Measurements from ENCODE around the gene ZNF768.
"Not testable (repeated sequence)": the region's sequence is repeated elsewhere in the genome, so short reads cannot be mapped to it uniquely, and the experiment has no call there.

ZNF768 gene

DNA sequence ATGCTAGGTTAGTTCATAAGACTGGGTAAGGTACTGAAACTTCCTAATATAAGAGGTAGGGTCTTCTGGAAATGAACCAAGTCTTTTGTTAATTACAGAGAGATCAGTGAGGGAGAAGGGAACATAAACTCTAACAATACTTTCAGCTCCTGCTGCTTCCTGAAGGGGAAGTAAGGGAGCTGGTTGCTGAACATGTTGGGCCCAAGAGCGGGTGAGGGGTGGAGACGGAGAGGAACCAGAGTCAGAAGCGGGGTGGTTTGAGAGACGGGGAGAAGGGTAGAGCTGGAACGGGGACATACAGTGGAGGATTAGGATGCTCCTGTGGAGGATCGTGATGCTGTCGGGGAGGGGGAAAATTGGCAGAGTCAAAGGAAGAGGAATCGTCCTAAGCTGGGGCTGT lies 19.7 kb upstream of the ZNF768 start:
- H3K27me3 Mint-ChIP-seq: no peaks in the 10 kb centered on the region
- H3K27ac Mint-ChIP-seq: no peak overlapping the region
- intact Hi-C loops (cut with micrococcal nuclease): no loop called here
- H3K4me1 Mint-ChIP-seq (ENCODE audit: low read depth): peaks cover 31% of the 10 kb centered on the region
- no peaks in the 10 kb centered on the region for H3K36me3 Mint-ChIP-seq (ENCODE audit: low read depth)
- H3K4me3 Mint-ChIP-seq: peak overlapping the region; percentile 68
- H3K9me3 Mint-ChIP-seq: no peaks in the 10 kb centered on the region

DNA sequence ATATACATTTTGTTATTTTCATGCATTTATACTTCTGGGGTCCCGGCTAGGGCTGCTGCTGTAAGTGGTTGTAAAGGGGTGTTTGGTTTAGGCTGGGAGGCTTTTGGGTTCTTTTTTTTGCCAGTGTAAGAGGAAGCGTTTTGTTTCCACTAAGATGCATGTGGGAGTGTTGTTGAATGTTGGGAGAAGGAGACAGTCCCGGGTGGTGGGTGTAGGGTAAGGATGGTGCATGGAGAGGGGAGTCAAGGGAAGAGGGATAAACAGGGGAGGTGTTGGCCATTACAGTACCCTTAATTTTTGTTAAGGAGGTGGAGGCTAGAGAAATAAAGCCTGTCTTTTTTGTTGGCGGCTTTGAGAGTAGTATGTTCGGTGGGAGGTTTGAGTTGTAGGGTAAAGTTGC lies 16.7 kb upstream of the ZNF768 start:
- Mint-ChIP-seq H3K4me1 (ENCODE audit: low read depth) (peaks cover 38% of the 10 kb centered on the region), H3K4me3 (no peak overlapping the region), H3K9me3 (no peaks in the 10 kb centered on the region), H3K27me3 (no peaks in the 10 kb centered on the region), H3K27ac (no peak overlapping the region), H3K36me3 (ENCODE audit: low read depth) (peaks cover 6% of the 10 kb centered on the region)
- intact Hi-C loops (cut with micrococcal nuclease): no loop called here

DNA sequence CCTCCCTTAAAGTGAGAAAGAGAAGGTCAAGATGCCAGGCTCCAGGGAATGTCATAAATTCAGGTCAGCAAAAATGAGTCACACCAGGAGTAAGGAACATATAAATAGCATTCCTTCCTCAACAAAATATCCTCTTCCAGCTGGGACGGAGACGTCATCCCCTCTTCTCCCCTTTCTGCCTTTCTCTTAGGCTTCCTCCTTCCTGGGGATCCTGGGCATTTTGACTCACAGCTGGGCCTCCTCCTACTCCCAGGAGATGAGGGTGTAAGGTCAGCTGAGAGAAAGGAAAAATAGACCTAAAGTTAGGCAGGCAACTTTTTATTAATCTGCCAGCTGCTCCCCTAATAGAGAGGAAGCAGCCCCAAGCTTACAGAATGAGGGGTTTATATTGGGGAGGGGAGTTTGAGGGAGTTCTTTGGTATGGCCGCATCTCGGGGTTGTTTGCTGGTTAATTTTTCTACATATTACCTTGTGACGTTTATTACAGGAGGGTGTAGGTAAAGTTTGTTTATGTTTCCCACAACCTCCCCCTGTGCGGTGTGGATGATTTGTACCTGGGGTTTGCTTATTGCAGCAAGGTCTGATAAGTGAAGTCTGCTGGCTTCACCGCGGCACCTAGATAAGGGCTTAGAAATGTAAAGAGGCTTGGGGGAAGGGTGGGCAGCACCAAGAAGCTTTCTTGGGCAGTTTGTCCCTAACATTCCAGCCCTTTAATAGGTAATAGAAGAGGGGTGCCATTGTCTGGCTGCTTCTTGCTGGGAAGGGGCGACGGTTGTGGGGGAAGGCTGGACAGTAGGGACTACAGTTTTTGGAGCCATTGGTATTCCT lies 15.3 kb upstream of the ZNF768 start:
- Mint-ChIP-seq H3K9me3 (no peaks in the 10 kb centered on the region), H3K27ac (no peak overlapping the region), H3K27me3 (no peaks in the 10 kb centered on the region), H3K4me1 (ENCODE audit: low read depth) (peaks cover 36% of the 10 kb centered on the region), H3K4me3 (no peak overlapping the region), H3K36me3 (ENCODE audit: low read depth) (peaks cover 19% of the 10 kb centered on the region)
- intact Hi-C loops (cut with micrococcal nuclease): no loop called here

DNA sequence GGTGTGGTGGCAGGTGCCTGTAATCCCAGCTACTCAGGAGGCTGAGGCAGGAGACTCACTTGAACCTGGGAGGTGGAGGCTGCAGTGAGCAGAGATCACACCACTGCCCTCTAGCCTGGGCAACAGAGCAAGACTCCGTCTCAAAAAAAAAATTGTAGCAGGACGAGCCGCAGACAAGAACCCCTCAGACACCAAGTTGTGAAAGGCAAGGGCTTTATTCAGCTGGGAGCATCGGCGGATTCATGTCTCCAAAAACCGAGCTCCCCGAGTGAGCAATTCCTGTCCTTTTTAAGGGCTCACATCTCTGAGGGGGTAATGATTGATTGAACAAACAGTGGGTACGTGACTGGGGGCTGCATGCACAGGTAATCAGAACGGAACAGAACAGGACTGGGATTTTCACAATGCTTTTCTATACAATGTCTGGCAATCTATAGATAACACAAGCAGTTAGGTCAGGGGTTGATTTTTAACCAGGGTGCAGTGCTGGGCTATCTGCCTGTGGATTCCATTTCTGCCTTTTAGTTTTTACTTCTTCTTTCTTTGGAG lies 14.6 kb upstream of the ZNF768 start:
- Mint-ChIP-seq H3K4me1 (ENCODE audit: low read depth) (peaks cover 36% of the 10 kb centered on the region), H3K36me3 (ENCODE audit: low read depth) (peaks cover 19% of the 10 kb centered on the region)
- H3K4me3 Mint-ChIP-seq; H3K27ac Mint-ChIP-seq; intact Hi-C loops (cut with micrococcal nuclease); H3K27me3 Mint-ChIP-seq; H3K9me3 Mint-ChIP-seq: not testable (repeated sequence)

DNA sequence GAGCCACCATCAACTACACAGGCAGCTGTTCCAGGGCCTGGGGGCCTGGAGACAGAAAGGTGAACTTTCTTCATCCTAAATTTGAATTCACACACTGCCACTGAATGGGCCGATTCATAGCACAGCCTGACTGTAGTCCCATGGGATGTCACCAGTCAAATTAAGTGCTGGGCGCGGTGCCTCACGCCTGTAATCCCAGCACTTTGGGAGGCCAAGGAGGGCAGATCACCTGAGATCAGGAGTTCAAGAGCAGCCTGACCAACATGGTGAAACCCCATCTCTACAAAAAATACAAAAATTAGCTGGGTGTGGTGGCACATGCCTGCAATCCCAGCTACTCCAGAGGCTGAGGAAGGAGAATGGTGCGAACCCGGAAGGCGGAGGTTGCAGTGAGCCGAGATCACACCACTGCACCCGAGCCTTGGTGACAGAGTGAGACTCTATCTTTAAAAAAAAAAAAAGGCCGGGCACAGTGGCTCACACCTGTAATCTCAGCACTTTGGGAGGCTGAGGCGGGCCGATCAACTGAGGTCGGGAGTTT lies 13.7 kb upstream of the ZNF768 start:
- H3K4me1 Mint-ChIP-seq (ENCODE audit: low read depth): peaks cover 37% of the 10 kb centered on the region
- H3K27me3 Mint-ChIP-seq; H3K9me3 Mint-ChIP-seq; intact Hi-C loops (cut with micrococcal nuclease); H3K4me3 Mint-ChIP-seq; H3K27ac Mint-ChIP-seq: not testable (repeated sequence)
- H3K36me3 Mint-ChIP-seq (ENCODE audit: low read depth): peaks cover 23% of the 10 kb centered on the region

DNA sequence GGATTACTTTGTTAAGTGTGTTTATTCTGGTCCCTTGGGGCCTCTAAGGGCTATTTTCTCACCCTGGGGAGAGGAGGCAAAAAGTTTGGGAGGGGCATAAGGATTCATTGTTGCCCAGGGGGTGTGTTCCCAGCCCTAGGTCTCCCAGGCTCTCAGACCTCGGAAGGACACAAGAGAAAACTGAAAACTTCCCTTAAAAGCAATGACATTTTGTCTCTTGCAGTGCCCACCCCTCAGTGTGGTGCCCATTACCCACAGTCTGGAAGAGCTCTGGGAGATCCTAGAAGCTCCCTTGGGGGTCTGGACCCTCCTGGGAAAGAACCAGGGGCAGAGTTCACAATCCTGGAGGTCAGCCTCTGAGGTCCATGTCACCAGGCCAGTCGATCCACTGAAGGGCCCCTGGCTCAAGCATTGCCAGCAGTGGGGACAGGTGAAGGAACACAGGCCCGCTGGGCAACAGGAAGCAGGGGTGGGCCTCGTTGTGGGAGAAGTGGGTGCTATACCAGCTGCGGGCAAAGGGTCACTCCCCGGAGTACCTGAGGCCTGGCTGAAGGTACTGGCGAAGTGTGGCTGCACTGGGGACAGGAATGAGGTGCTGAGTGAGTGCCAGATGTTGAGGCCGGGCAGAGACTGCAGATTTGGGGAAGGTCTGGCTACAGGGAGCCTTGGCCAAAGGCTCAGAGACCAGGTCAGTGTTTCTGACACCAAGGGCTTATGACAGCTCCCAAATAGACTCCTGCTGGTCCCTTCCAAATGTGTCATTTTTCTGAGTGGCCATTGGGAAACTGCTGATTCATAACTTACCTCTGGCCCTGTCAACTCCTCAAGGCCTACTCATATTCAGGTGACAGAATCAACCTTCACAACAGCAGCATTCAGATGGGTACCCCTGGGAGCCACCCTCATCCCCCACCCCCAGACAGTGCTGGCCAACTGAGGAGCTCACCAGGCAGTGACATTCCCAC lies 12.9 kb upstream of the ZNF768 start:
- peak overlapping the region; percentile 12 for H3K27ac Mint-ChIP-seq
- intact Hi-C loops (cut with micrococcal nuclease): no loop called here

DNA sequence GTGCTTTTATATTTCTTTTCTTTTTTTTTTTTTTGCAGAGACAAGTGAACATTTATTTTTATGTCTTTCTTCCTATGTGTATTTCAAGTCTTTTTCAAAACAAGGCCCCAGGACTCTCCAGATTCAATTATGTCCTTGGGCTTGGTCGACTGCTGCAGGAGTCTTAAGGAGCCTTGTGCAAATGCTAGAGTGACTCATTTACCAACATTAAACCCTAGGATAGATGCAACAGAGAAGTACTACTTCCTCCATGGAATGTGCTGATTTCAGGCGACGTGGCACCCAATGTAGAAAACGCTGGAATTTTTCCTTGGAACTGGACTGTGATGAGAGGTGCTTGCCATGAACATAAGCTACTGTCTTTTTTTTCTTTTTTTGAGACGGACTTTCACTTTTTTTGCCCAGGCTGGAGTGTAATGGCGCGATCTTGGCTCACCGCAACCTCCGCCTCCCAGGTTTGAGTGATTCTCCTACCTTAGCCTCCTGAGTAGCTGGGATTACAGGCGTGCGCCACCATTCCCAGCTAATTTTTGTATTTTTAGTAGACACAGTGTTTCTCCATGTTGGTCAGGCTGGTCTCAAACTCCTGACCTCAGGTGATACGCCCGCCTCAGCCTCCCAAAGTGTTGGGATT lies 10.1 kb upstream of the ZNF768 start:
- peak overlapping the region; percentile 87 for H3K4me3 Mint-ChIP-seq
- intact Hi-C loops (cut with micrococcal nuclease); H3K9me3 Mint-ChIP-seq; H3K27me3 Mint-ChIP-seq: not testable (repeated sequence)
- peaks cover 46% of the 10 kb centered on the region for H3K4me1 Mint-ChIP-seq (ENCODE audit: low read depth)
- peaks cover 51% of the 10 kb centered on the region for H3K36me3 Mint-ChIP-seq (ENCODE audit: low read depth)
- H3K27ac Mint-ChIP-seq: peak overlapping the region; percentile 90

More for the DNA sequence above, 12.9 kb upstream of the ZNF768 start:
- Mint-ChIP-seq H3K9me3 (no peaks in the 10 kb centered on the region), H3K4me3 (no peak overlapping the region), H3K27me3 (no peaks in the 10 kb centered on the region), H3K36me3 (ENCODE audit: low read depth) (peaks cover 31% of the 10 kb centered on the region), H3K4me1 (ENCODE audit: low read depth) (peaks cover 39% of the 10 kb centered on the region)

DNA sequence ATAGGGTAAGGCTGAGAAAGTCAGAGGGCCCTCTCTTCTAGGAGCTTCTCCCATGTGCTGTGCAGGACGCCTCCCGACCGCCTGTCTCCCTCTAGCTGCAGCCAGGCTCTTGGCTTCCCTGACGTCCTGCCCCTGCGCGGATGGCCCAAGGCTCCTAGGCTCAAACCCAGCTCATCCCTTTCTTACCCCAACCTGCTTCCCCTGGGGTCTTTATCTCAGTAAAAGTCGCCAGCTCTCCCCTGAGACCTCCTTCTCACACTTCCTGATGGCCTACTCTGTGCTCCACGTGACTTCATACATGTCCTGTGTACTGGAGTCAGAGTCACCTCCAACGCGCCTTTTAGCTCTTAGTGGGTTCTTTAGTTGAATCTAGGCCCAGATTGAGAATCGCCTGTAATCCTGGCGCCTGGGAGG lies 9.4 kb upstream of the ZNF768 start:
- H3K4me3 Mint-ChIP-seq: peak overlapping the region; percentile 87
- peaks cover 53% of the 10 kb centered on the region for H3K4me1 Mint-ChIP-seq (ENCODE audit: low read depth)
- H3K36me3 Mint-ChIP-seq (ENCODE audit: low read depth): peaks cover 58% of the 10 kb centered on the region
- no peaks in the 10 kb centered on the region for H3K9me3 Mint-ChIP-seq
- no peaks in the 10 kb centered on the region for H3K27me3 Mint-ChIP-seq
- H3K27ac Mint-ChIP-seq: peak overlapping the region; percentile 90
- intact Hi-C loops (cut with micrococcal nuclease): no loop called here

DNA sequence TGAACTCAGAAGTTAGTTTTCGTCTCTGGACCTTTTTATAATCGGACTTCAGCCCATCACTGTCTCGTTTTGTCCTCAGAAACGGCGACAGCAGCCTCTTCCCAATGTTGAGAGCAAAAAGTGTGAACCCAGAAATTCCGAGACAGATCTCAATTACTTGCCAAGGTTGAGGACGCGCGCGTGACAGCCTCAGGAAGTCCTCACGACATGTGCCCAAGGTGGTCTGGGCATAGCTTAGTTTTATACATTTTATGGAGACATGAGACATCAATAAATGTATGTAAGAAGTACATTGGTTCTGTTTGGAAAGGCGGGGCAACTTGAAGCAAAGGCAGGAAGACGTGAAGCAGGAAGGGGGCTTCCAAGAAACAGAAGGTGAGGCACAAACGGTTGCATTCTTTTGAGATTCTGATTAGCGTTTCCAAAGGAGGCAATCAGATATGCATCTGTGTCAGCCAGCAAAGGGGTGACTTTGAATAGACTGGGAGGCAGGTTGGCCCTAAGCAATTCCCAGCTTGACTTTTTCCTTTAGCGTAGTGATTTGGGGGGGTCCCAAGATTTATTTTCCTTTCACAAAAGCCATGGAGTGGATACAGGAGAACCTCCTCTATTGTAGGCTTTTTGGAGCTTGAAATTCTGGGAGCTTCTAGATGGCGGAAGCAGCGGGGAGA lies 8.9 kb upstream of the ZNF768 start:
- intact Hi-C loops (cut with micrococcal nuclease): no loop called here
- Mint-ChIP-seq H3K36me3 (ENCODE audit: low read depth) (peaks cover 64% of the 10 kb centered on the region), H3K9me3 (no peaks in the 10 kb centered on the region), H3K27me3 (no peaks in the 10 kb centered on the region), H3K4me1 (ENCODE audit: low read depth) (peaks cover 59% of the 10 kb centered on the region), H3K27ac (peak overlapping the region; percentile 90), H3K4me3 (peak overlapping the region; percentile 87)

DNA sequence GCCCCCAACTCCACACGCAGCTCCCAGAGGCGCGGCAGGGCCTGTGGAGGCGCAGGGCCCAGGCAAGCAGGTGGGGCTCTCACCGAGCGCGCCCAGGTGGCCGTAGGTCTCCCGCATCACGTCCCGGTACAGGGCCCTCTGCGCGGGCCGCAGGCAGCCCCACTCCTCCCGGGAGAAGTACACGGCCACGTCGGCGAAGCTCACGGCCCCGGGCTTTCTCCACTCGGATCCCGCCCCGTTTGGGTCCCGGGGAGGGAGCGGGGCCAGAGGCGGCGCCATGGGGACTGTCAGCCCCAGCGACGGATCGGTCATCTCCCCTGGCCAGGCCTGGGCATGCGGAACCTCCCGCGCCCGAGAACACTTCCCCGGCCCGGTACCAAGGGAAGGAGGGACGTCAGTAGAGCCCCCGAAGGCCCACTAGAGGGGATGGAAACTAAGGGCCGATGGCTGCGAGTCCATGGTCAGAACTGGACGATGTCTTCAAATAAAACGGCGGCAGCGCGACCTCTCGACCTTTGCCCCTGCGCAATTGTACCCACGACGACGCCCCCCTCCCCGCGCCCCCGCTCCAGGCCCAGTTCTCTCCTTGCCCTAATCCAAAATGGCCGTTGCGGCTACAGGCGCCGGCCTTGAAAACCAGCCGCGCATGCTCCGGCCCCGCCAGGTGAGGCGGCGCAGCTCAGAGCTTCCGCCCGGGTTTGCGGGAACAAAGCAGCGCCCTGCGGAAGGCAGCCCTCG lies 8.2 kb upstream of the ZNF768 start, which contains the start of gene ZNF747:
Gene ZNF747, minus strand, starts transcription at position 491 of the 738 bp plus-strand sequence. Its CDS starts 179 bp downstream, at position 312.
- Mint-ChIP-seq H3K36me3 (ENCODE audit: low read depth) (peaks cover 59% of the 10 kb centered on the region), H3K27me3 (no peaks in the 10 kb centered on the region), H3K27ac (peak within 1 kb of the TSS; percentile 90), H3K9me3 (no peaks in the 10 kb centered on the region), H3K4me1 (ENCODE audit: low read depth) (peaks cover 66% of the 10 kb centered on the region), H3K4me3 (peak within 1 kb of the TSS; percentile 87)
- intact Hi-C loops (cut with micrococcal nuclease): no loop called here

DNA sequence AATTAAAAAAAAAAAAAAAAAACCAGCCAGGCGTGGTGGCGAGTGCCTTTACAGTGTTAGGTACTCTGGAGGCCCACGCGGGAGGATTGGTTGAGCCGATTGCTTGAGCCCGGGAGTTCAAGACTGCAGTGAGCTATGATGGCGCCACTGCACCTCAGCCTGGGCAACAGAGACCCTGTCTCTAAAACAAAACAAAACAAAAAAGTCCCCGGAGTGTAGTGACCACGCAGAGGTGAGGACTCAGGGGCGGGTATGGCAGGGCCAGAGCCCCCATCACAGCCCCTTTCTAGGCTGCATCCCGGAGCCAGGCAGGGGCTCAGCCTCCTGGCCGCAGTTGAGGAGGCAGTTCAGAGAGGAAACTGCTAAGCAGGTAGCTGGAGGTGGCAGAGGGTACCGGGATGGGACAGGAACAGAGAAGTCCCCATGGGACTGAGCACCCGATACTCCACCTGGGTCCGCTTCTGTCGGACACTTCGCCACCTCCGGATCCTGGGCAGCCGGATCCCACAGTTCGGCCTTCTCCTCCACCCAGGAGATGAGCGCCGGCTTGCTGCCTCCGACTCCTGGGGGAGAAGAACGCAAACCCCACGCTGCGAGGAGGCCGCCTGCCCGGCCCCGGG lies 7.5 kb upstream of the ZNF768 start:
- no peaks in the 10 kb centered on the region for H3K9me3 Mint-ChIP-seq
- peak overlapping the region; percentile 87 for H3K4me3 Mint-ChIP-seq
- intact Hi-C loops (cut with micrococcal nuclease): no loop called here
- H3K36me3 Mint-ChIP-seq (ENCODE audit: low read depth): peaks cover 58% of the 10 kb centered on the region
- peak overlapping the region; percentile 90 for H3K27ac Mint-ChIP-seq
- no peaks in the 10 kb centered on the region for H3K27me3 Mint-ChIP-seq
- H3K4me1 Mint-ChIP-seq (ENCODE audit: low read depth): peaks cover 69% of the 10 kb centered on the region

DNA sequence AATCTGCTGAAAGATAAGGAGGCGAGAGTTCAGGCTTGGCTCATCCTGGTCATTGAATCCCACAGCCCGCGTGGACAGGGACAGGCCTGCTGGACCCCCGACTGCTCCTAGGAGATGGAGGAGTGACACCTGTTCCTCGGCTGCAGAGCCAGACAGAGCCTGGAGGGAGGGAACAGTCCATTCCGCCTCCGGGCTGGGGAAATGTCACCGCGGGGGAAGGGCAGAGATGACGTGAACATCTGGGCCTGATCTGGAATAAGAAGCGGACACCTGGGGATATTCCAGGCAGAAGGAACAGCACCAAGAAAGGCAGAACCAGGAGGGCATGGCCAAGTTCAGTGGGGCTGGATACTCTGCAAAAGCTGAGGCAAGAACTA lies 6.8 kb upstream of the ZNF768 start:
- Mint-ChIP-seq H3K27me3 (no peaks in the 10 kb centered on the region), H3K27ac (peak overlapping the region; percentile 90), H3K36me3 (ENCODE audit: low read depth) (peaks cover 58% of the 10 kb centered on the region), H3K4me3 (peak overlapping the region; percentile 67), H3K9me3 (no peaks in the 10 kb centered on the region), H3K4me1 (ENCODE audit: low read depth) (peaks cover 69% of the 10 kb centered on the region)
- intact Hi-C loops (cut with micrococcal nuclease): no loop called here
